ENCODE results near the gene DNM3.

DNM3 gene

GRCh38 chr1:172147541-172147940 is 306.2 kb downstream of the DNM3 start:
- DNase-seq (ENCODE audit: extremely low spot score, insufficient read length, low read depth) (no peak), FAIRE-seq (no peak)

GRCh38 chr1:172148213-172148612 is 306.9 kb downstream of the DNM3 start:
- DNase-seq (ENCODE audit: extremely low spot score, insufficient read length, low read depth) (no peak), FAIRE-seq (no peak)

GRCh38 chr1:172148707-172149106 is 307.4 kb downstream of the DNM3 start:
- FAIRE-seq (no peak), DNase-seq (ENCODE audit: extremely low spot score, insufficient read length, low read depth) (no peak)

GRCh38 chr1:172149346-172149745 is 308.0 kb downstream of the DNM3 start:
- FAIRE-seq, result no peak
- DNase-seq (ENCODE audit: extremely low spot score, insufficient read length, low read depth), result no peak

- DNase-seq (ENCODE audit: extremely low spot score, insufficient read length, low read depth), result peak; percentile 2
These were observed 313.3 kb downstream of the DNM3 start for GRCh38 chr1:172154551-172154950.

GRCh38 chr1:172155766-172156165 is 314.5 kb downstream of the DNM3 start:
- FAIRE-seq (no peak), DNase-seq (ENCODE audit: extremely low spot score, insufficient read length, low read depth) (no peak)

More at GRCh38 chr1:172154551-172154950, 313.3 kb downstream of the DNM3 start:
- FAIRE-seq, result peak; percentile 82

- no peak for DNase-seq (ENCODE audit: extremely low spot score, insufficient read length, low read depth)
- no peak for FAIRE-seq
These were observed 320.9 kb downstream of the DNM3 start for GRCh38 chr1:172162236-172162635.

GRCh38 chr1:172163498-172164215 is 322.4 kb downstream of the DNM3 start:
- no peak for DNase-seq (ENCODE audit: extremely low spot score, insufficient read length, low read depth)
- FAIRE-seq, result no peak

- no peak for DNase-seq (ENCODE audit: extremely low spot score, insufficient read length, low read depth)
- no peak for FAIRE-seq
These were observed 324.1 kb downstream of the DNM3 start for GRCh38 chr1:172165403-172165802.

GRCh38 chr1:172167796-172168596 is 326.7 kb downstream of the DNM3 start:
- no peak for DNase-seq (ENCODE audit: extremely low spot score, insufficient read length, low read depth)
- peak; percentile 39 for FAIRE-seq

- DNase-seq (ENCODE audit: extremely low spot score, insufficient read length, low read depth), result no peak
- FAIRE-seq, result peak; percentile 73
These were observed 327.2 kb downstream of the DNM3 start for GRCh38 chr1:172168597-172168872.

GRCh38 chr1:172169836-172170235 is 328.5 kb downstream of the DNM3 start:
- DNase-seq (ENCODE audit: extremely low spot score, insufficient read length, low read depth), result no peak
- FAIRE-seq, result no peak

GRCh38 chr1:172172352-172172831 is 331.1 kb downstream of the DNM3 start:
- DNase-seq (ENCODE audit: extremely low spot score, insufficient read length, low read depth) (no peak), FAIRE-seq (no peak)

GRCh38 chr1:172176206-172176605 is 334.9 kb downstream of the DNM3 start:
- DNase-seq (ENCODE audit: extremely low spot score, insufficient read length, low read depth), result no peak
- peak; percentile 9 for FAIRE-seq

GRCh38 chr1:172177849-172178248 is 336.6 kb downstream of the DNM3 start:
- no peak for FAIRE-seq
- DNase-seq (ENCODE audit: extremely low spot score, insufficient read length, low read depth), result no peak

- no peak for DNase-seq (ENCODE audit: extremely low spot score, insufficient read length, low read depth)
- FAIRE-seq, result no peak
These were observed 337.6 kb downstream of the DNM3 start for GRCh38 chr1:172178886-172179285.

- FAIRE-seq (peak; percentile 42), DNase-seq (ENCODE audit: extremely low spot score, insufficient read length, low read depth) (no peak)
These were observed 338.6 kb downstream of the DNM3 start for GRCh38 chr1:172179918-172180317.

GRCh38 chr1:172180501-172181285 is 339.4 kb downstream of the DNM3 start:
- no peak for DNase-seq (ENCODE audit: extremely low spot score, insufficient read length, low read depth)
- FAIRE-seq, result peak; percentile 90

GRCh38 chr1:172184506-172185191 is 343.4 kb downstream of the DNM3 start:
- peak; percentile 9 for FAIRE-seq
- DNase-seq (ENCODE audit: extremely low spot score, insufficient read length, low read depth), result no peak

- DNase-seq (ENCODE audit: extremely low spot score, insufficient read length, low read depth), result no peak
- peak; percentile 94 for FAIRE-seq
These were observed 343.9 kb downstream of the DNM3 start for GRCh38 chr1:172185211-172185610.

Measured in GM18507 (cell line).